H9 (cell line): ENCODE data around the gene KAZN. TPM values are rescaled to one million over a fixed set of nuclear protein-coding genes. Genes with fewer than 3 reads are reported as not detected.

Experiments used
- DNase-seq: peaks from one replicate; pipeline ENCODE4 v3.0.0-alpha.2; 2017
- H2AFZ ChIP-seq: one replicate; pipeline ENCODE4 v1.6.1; 2013; ENCODE audit warnings: mild to moderate bottlenecking, low read length, control low read depth, moderate library complexity
- H2AK5ac ChIP-seq: 2 replicates; pipeline ENCODE4 v1.6.1; 2013; ENCODE audit warnings: low read length, control low read depth, mixed read lengths; ENCODE audit not compliant: insufficient read length
- H2BK120ac ChIP-seq: one replicate; pipeline ENCODE4 v1.6.1; 2013; ENCODE audit warnings: low read depth, mild to moderate bottlenecking, low read length, control low read depth, inconsistent platforms; ENCODE audit not compliant: poor library complexity, severe bottlenecking
- H2BK12ac ChIP-seq: 2 replicates; pipeline ENCODE4 v1.6.1; 2013; ENCODE audit warnings: low read length, control low read depth, mixed read lengths, low read depth; ENCODE audit not compliant: insufficient read length
- H2BK15ac ChIP-seq: 2 replicates; pipeline ENCODE4 v1.6.1; 2013; ENCODE audit warnings: low read depth, low read length, control low read depth
- H2BK20ac ChIP-seq: one replicate; pipeline ENCODE4 v1.6.1; 2013; ENCODE audit warnings: low read depth, mild to moderate bottlenecking, low read length, control low read depth, inconsistent platforms; ENCODE audit not compliant: poor library complexity, severe bottlenecking
- H2BK5ac ChIP-seq: 2 replicates; pipeline ENCODE4 v1.6.1; 2013; ENCODE audit warnings: low read length, control low read depth, mixed read lengths; ENCODE audit not compliant: insufficient read length
- H3K14ac ChIP-seq: 2 replicates; pipeline ENCODE4 v1.6.1; 2013; ENCODE audit warnings: low read length, control low read depth; ENCODE audit not compliant: insufficient read depth
- H3K18ac ChIP-seq: 2 replicates; pipeline ENCODE4 v1.6.1; 2013; ENCODE audit warnings: low read depth, mild to moderate bottlenecking, mixed read lengths, low read length, control low read depth; ENCODE audit not compliant: insufficient read length
- H3K23ac ChIP-seq: 2 replicates; pipeline ENCODE4 v1.6.1; 2013; ENCODE audit warnings: low read length, control low read depth, mixed read lengths, low read depth; ENCODE audit not compliant: insufficient read length
- H3K23me2 ChIP-seq: 2 replicates; pipeline ENCODE4 v1.6.1; 2013; ENCODE audit warnings: low read depth, mild to moderate bottlenecking, mixed read lengths, low read length, control low read depth; ENCODE audit not compliant: insufficient read length, poor library complexity, severe bottlenecking
- H3K27ac ChIP-seq: 2 replicates; pipeline ENCODE4 v1.5.1; 2013; ENCODE audit warnings: low read length, control low read depth, mixed read lengths, low read depth; ENCODE audit not compliant: insufficient read length
- H3K27me3 ChIP-seq: 2 replicates; pipeline ENCODE4 v1.6.1; 2013; ENCODE audit warnings: low read length, control low read depth, inconsistent platforms; ENCODE audit not compliant: insufficient read depth
- H3K4ac ChIP-seq: 2 replicates; pipeline ENCODE4 v1.6.1; 2013; ENCODE audit warnings: low read depth, mild to moderate bottlenecking, control low read depth, inconsistent platforms, low read length, moderate library complexity
- H3K4me1 ChIP-seq: 2 replicates; pipeline ENCODE4 v1.6.1; 2013; ENCODE audit warnings: low read length, control low read depth, inconsistent platforms; ENCODE audit not compliant: insufficient read depth
- H3K4me2 ChIP-seq: 2 replicates; pipeline ENCODE4 v1.6.1; 2013; ENCODE audit warnings: low read length, control low read depth, mixed read lengths; ENCODE audit not compliant: insufficient read length, insufficient read depth
- H3K56ac ChIP-seq: 2 replicates; pipeline ENCODE4 v1.6.1; 2013; ENCODE audit warnings: low read depth, mild to moderate bottlenecking, mixed read lengths, low read length, control low read depth; ENCODE audit not compliant: insufficient read length
- H3K79me1 ChIP-seq: 2 replicates; pipeline ENCODE4 v1.6.1; 2013; ENCODE audit warnings: low read depth, mild to moderate bottlenecking, moderate library complexity, low read length, control low read depth, inconsistent platforms; ENCODE audit not compliant: insufficient read depth, poor library complexity, severe bottlenecking
- H3K79me2 ChIP-seq: 2 replicates; pipeline ENCODE4 v1.6.1; 2013; ENCODE audit warnings: low read length, control low read depth, inconsistent platforms; ENCODE audit not compliant: insufficient read depth
- H3K9ac ChIP-seq: 2 replicates; pipeline ENCODE4 v1.6.1; 2013; ENCODE audit warnings: low read length, control low read depth, mixed read lengths; ENCODE audit not compliant: insufficient read length; ENCODE audit errors: extremely low read depth
- H3K9me3 ChIP-seq: one replicate; pipeline ENCODE4 v1.6.1; 2013; ENCODE audit warnings: low read depth, low read length, inconsistent platforms; ENCODE audit not compliant: control insufficient read depth
- H3T11ph ChIP-seq: one replicate; pipeline ENCODE4 v1.6.1; 2013; ENCODE audit warnings: mild to moderate bottlenecking, low read length, control low read depth, inconsistent platforms
- H4K20me1 ChIP-seq: one replicate; pipeline ENCODE4 v1.6.1; 2013; ENCODE audit not compliant: control insufficient read depth, insufficient read length, insufficient read depth
- H4K5ac ChIP-seq: 2 replicates; pipeline ENCODE4 v1.6.1; 2013; ENCODE audit warnings: low read depth, mild to moderate bottlenecking, mixed read lengths, low read length, control low read depth; ENCODE audit not compliant: insufficient read length
- H4K8ac ChIP-seq: replicated peaks from 2 replicates; pipeline ENCODE4 v1.6.1; 2013; ENCODE audit warnings: low read length, control low read depth, mixed read lengths, low read depth; ENCODE audit not compliant: insufficient read length
- H4K91ac ChIP-seq: 2 replicates; pipeline ENCODE4 v1.6.1; 2013; ENCODE audit warnings: low read depth, mild to moderate bottlenecking, moderate library complexity, mixed read lengths, low read length, control low read depth; ENCODE audit not compliant: insufficient read length
- H3K27ac Mint-ChIP-seq, 3 experiments: 2 replicates in 2 of 3; 3 replicates in 1 of 3; pipeline ENCODE4 v1.8.0; 2020 to 2021; ENCODE audit warnings: mixed read lengths in 3 of 3, mild to moderate bottlenecking in 1 of 3, moderate library complexity in 1 of 3
- H3K27me3 Mint-ChIP-seq: 2 replicates; pipeline ENCODE4 v1.8.0; 2021; ENCODE audit warnings: low read depth, mild to moderate bottlenecking, moderate library complexity, mixed read lengths
- H3K36me3 Mint-ChIP-seq, 3 experiments: 2 replicates in 2 of 3; 3 replicates in 1 of 3; pipeline ENCODE4 v1.8.0; 2020 to 2021; ENCODE audit warnings: low read depth in 3 of 3, mixed read lengths in 3 of 3; ENCODE audit not compliant: insufficient read depth in 1 of 3
- H3K4me1 Mint-ChIP-seq, 2 experiments: 2 replicates each; pipeline ENCODE4 v1.8.0; 2020; ENCODE audit warnings: mixed read lengths in 2 of 2
- H3K4me3 Mint-ChIP-seq, 2 experiments: 2 replicates in 1 of 2; 3 replicates in 1 of 2; pipeline ENCODE4 v1.8.0; 2020 to 2021; ENCODE audit warnings: mild to moderate bottlenecking in 2 of 2, mixed read lengths in 2 of 2, moderate library complexity in 1 of 2
- H3K9me3 Mint-ChIP-seq, 2 experiments: 2 replicates in 1 of 2; 3 replicates in 1 of 2; pipeline ENCODE4 v1.8.0; 2020; ENCODE audit warnings: mild to moderate bottlenecking in 2 of 2, mixed read lengths in 2 of 2, moderate library complexity in 1 of 2
- CTCF ChIP-seq: fragments of 200-600 bp; sonication (generic); conservative IDR thresholded peaks from 3 replicates; pipeline ENCODE4 v1.8.0; 2021; ENCODE audit warnings: antibody characterized with exemption, mild to moderate bottlenecking
- WGBS: extraction: QIAGEN DNeasy Blood & Tissue Kit; methylation state at CpG from one replicate; pipeline ENCODE4 v1.1.7; 2013; ENCODE audit warnings: missing lambda C conversion rate, low lambda C conversion rate, mixed read lengths; ENCODE audit not compliant: insufficient read length; ENCODE audit errors: extremely low coverage; 5-methylcytosine and 5-hydroxymethylcytosine counted together
- total RNA-seq: library from RNA; stranded (reverse); gene quantifications from 2 replicates; pipeline ENCODE4 v1.2.1, GENCODE V29; 2021

KAZN gene
- total RNA-seq, 1 experiment from 2014 or later = 7.6 TPM

GRCh38 chr1:15043934-15044333 lies 445.4 kb downstream of the KAZN start:
- no peak overlapping the region for H4K8ac ChIP-seq
- Mint-ChIP-seq H3K27me3 (no peaks in the 10 kb centered on the region), H3K9me3 (no peaks in the 10 kb centered on the region), H3K36me3 (peaks cover 0 to 1% (median 0%) of the 10 kb centered on the region in 3 experiments; a peak in 1 of 7 replicates), H3K4me1 (peaks cover 0 to 3% of the 10 kb centered on the region in 2 experiments; a peak in 1 of 4 replicates), H3K4me3 (no peak overlapping the region), H3K27ac (no peak overlapping the region)
- no peak overlapping the region for H3K23ac ChIP-seq
- H3K79me2 ChIP-seq = no peaks in the 10 kb centered on the region
- TF ChIP-seq CTCF = no peak
- no peaks in the 10 kb centered on the region for H3K79me1 ChIP-seq
- H3K9me3 ChIP-seq = no peaks in the 10 kb centered on the region
- no peak overlapping the region for H3K4ac ChIP-seq
- WGBS = no CpG with 5 or more reads among the region's 20 CpGs
- H3K14ac ChIP-seq = no peak overlapping the region; the same call in 1 of the 2 replicates
- H4K91ac ChIP-seq = no peak overlapping the region
- no peaks in the 10 kb centered on the region for H3K4me1 ChIP-seq
- no peak overlapping the region for H2BK5ac ChIP-seq
- H3K23me2 ChIP-seq = no peaks in the 10 kb centered on the region
- H2AK5ac ChIP-seq = no peak overlapping the region
- H2BK20ac ChIP-seq = no peak overlapping the region
- no peaks in the 10 kb centered on the region for H4K20me1 ChIP-seq
- no peak overlapping the region for H2BK15ac ChIP-seq
- H3T11ph ChIP-seq = no peak overlapping the region
- no peak overlapping the region for H3K18ac ChIP-seq
- no peaks in the 10 kb centered on the region for H3K27me3 ChIP-seq
- no peak overlapping the region for H2BK12ac ChIP-seq
- no peak overlapping the region for H2AFZ ChIP-seq
- H3K4me2 ChIP-seq = no peak overlapping the region
- no peak overlapping the region for H3K9ac ChIP-seq
- H3K27ac ChIP-seq = no peak overlapping the region
- H2BK120ac ChIP-seq = no peak overlapping the region
- no peak for DNase-seq
- no peak overlapping the region for H3K56ac ChIP-seq
- no peak overlapping the region for H4K5ac ChIP-seq
